HG02798 (cell line): ENCODE results near the gene GALNT9.
"Not testable (repeated sequence)": the region's sequence is repeated elsewhere in the genome, so short reads cannot be mapped to it uniquely, and the experiment has no call there.

Source experiments
- ATAC-seq: cut with Tn5 transposase; IDR thresholded peaks from one replicate; pipeline ENCODE4 v1.9.1; 2021; ENCODE audit warnings: mild to moderate bottlenecking; ENCODE audit not compliant: unreplicated experiment, poor library complexity

GALNT9 gene

DNA sequence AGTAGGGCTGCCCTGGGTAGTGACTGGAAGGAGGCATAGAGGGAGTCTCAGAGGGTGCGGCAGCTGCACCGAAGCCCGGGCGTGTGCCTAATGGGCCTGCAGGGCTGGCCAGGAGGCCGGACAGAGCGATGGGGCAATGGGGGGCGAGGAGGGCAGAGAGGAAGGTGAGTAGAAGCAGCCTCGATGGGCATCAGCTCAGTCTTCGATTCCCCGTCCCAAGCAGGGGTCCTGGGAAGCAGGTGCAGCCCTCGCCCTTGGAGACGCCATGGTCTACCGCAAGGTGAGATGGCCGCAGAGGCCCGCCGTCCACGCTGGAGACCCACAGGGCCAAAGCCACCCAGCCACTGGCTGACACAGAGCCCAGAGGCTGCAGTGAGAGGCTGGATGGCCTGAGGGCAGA lies 70.8 kb downstream of the GALNT9 start:
- ATAC-seq = no peak

DNA sequence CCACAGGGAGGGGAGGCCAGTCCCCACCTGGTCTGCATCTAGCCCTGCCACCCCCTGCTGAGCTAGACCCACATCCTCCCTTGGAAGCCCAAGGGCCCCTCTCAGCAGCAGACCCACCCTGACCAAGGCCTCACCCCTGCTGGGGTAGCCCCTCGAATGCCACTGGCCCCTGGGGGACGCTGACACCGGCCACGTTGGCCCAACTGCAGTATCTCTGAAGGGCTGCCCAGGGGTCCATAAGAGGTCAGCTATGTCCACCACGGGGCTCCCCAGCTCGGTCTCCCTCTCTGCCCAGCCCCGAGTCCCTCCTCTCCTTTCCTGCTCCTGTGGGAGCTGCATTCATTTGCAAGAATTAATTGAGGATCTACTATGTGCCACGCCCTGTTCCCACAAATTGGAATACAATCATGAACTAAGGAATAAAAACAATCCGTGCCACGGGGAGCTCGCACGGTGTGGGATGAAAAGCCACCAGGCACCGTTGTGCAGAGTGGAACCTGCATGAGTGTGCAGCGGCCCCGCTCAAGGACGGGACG lies 71.4 kb downstream of the GALNT9 start:
- no peak for ATAC-seq

DNA sequence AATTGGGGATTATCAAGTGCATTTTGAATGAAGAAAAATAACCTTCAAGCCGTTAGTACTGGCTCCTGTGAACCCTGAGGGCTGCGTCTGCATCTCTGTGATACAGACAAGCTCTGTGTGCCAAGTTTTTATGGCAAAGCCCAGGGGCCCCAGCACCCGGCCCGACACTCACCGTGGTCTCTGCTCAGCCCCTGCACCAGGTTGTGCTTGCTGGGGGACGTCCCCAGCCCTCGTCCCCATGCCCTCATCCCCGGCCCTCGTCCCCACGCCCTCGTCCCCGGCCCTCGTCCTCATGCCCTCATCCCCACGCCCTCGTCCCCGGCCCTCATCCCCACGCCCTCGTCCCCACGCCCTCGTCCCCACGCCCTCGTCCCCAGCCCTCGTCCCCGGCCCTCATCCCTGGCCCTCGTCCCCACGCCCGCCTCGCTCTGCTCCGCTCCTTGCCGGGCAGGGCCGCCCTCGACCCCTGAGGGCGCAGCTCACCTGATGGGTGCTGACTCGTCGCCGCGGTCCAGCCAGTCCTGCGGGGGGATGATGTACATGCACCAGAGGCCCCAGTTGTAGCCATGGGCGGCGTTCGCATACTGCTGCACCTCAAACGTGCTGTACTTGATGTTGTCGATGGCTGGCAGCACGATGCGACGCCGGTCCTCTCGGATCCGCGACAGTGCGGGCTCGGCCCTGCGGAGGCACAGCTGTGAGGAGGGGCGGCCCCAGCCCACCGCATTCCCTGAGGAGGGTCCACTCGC lies 72.0 kb downstream of the GALNT9 start:
- ATAC-seq = no peak

DNA sequence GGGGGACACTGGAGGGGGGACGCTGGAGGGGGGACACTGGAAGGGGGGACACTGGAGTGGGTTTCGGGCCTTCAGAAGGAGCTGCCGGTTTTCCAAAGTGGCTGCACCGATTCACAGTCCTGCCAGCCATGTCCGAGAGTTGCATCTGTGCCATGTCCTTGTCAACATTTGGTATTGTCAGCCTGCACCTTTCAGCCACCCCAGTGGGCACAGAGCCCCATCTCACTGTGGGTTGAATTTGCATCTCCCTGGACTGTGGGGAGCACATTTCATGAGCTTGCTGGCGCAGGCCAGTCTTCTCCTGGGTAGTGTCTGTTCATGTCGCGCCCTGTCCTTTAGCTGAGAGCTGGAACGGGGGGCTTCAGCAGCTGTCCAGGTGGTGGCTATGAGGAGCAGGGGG lies 72.7 kb downstream of the GALNT9 start:
- no peak for ATAC-seq

DNA sequence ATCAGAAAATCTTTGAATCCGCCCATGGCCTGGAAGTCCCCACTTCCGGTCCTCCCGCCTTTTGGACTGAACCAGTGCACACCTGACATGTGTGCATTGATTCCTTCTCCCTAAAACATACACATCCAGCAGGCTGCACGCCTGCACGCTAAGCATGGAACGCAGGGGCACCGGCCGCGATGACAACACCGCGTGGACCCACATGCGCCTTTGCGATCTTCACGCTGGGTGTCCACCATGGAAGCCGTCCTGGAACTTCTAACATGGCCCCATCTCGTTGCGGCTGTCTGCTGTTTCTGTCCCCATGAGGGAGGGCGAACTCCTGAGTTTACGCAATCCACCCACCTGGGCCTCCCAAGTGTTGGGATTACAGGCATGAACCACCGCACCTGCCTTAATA lies 73.7 kb downstream of the GALNT9 start:
- no peak for ATAC-seq

DNA sequence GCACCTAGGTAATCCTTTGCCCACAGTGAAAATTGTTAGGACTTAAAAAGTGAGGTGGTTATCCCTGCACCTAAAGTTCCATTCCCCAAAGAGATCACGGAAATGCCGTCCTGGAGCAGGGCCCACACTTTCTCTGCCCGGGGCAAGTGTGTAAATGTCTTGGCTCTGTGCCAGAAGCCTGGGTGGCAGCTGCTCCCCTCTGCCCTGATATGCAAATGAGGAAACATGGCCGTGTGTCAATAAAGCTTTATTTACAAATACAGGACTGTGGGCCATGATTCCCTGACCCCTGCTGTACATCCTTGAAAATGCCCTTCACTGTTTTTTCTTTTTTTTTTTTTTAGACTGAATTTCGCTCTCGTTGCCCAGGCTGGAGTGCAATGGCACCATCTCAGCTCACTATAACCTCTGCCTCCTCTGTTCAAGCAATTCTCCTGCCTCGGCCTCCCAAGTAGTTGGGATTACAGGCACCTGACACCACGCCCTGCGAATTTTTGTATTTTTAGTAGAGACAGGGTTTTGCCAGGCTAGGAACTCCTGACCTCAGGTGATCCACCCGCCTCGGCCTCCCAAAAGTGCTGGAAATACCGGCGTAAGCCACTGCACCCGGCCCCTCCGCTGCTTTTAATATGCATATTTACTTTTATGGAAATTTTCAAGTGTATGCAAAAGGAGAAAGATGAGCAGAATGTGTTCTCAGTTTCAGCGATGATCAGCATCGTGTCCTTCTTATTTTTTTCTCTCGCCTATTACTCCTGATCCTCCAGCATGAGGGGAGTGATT lies 75.5 kb downstream of the GALNT9 start:
- ATAC-seq = no peak

DNA sequence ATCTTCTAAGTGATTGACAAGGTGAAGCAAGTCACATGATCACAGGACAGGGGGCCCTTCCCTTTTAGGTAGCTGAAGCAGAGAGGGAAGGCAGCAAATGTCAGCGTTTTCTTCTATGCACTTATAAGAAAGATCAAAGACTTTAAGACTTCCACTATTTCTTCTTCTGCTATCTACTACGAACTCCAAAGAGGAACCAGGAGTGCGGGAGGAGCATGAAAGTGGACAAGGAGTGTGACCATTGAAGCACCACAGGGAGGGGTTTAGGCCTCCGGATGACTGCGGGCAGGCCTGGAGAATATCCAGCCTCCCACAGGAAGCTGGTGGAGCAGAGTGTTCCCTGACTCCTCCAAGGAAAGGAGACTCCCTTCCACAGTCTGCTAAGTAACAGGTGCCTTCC lies 76.4 kb downstream of the GALNT9 start:
- ATAC-seq = not testable (repeated sequence)

DNA sequence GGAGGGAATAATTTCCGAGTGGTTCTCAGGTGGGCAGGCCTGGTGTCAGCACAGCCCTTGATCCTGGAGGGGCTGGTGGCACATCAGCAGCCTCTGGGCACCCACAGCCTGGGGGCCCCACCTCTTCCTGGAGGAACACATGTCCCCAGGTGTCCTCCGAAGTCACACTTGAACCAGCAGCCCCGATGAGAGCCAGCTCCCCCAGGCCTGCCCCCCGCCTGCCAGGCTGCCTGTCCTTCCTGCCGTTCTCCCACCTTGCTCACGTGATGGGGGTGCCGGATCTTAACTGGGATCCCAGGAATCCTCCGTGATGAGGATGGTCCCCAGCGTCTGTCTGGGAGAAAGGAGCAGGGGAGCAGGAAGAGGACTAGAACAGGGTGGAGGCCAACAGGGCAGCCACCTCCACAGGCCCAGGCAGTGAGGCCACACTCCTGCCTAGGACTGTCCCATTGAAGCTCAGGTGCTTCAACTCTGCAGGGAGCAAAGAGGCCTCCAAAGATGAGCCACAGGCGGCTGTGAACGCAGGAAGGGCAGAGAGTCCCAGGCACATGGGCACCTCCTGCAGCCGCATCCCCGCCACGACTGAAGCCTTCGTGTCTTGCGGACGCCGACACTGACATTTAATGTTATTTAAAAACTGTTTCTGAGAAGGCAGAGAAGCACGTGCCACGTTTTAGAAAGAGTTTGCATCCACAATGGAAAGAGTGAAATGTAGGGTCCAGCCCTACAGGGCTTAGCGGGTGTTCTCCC lies 77.5 kb downstream of the GALNT9 start:
- ATAC-seq = no peak

DNA sequence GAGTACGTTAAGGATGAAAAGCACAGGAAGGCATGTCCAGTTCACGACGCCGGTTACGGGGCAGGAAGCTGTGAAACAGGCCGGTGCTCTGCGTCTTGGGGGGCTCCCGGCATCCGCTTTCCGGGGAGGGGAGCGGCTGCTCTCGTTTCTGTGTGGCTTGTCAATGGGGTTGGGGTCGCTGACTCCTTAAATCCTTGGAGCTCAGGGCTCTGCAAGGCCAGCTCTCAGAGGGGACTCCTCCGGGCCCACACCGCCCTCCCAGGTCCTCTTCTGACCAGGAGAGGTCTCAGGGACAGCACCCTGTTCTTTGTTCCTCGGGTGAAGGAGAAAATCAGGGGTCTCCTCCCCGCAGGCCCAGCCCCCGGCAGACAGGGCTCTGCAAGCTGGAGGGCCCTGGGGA lies 78.1 kb downstream of the GALNT9 start:
- no peak for ATAC-seq

DNA sequence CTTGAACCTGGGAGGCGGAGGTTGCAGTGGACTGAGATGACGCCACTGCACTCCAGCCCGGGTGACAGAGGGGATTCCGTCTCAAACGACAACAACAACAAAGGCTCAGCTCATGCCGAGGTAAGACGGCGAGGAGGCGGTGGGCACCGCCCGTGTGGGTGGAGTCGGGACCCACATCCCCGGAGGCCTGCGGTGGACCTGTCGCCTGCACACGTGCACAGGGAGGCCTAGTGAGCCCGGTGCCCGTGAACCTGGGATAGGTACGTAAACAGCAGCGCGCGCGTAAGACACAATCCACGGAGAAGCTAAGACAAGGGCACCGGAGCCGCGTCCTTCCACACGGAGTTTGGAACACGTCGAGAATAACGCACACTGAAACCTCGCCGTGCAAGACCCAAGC lies 78.7 kb downstream of the GALNT9 start:
- no peak for ATAC-seq

DNA sequence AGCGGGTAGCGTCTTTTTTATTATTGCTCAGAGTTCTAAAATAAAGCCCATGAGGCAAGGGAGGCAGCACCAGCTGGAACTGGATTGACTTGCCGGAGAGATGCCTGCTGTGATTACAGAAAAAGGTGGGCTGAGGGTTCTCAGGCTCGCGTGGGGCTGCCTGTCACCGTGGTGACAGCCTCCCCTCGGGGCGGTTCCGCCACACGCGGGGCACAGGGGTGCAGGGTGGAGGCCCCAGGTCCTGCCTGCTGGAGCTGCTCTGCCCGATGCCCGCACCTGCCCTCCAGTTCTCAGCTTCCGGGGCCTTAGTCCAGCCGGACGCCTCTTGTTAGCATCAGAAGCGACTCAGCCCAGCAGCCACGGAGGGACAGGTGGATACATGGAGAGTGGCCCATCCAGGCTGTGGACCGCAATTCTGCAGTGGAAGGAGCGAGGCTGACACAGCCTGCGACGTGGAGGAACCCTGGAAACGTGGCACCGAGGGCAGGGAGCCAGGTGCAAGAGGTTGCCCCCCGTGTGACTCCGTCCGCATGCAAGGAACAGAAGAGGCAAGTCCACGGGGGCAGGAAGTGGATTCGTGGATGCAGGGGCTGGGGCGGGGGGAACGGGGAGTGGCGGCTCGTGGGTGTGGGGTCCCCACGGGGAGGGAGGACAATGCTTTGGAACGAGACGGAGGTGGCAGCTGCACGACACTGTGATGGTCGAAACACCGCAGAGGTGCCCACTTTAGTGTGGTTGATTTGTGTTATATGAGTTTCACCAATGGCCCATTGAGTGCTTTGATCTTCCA lies 79.5 kb downstream of the GALNT9 start:
- no peak for ATAC-seq

DNA sequence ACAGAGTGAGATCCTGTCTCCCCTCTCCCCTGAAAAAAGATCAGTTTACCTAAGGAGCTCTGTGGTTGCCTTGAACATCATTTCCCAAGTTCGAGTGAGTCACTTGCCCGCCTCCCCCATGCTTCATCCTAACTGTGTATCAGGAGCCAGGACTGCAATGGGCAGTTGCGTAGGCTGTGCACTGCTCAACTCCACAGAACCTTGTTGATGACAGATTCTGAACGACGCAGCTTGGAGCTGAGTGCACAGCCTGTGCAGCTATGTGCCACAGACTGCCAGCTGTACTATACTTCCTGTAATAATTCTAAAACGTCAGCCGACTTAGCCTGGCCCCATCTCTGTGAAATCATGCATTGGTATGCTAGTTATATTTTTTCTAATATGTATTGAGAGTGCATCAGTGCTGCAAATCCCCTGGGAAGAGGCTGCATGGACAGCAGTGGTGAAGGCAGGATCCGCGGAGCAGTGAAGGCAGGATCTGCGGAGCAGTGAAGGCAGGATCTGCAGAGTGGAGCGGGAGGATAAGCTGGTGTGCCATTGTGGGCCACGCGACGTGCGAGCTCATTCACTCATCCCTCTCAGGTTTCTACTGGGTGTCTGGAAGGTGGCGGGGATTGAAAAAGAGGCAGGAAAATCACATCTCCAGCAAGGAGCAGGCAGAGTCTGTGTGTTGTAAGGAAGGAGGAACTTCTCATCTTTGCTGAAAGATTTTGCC lies 80.8 kb downstream of the GALNT9 start:
- no peak for ATAC-seq

DNA sequence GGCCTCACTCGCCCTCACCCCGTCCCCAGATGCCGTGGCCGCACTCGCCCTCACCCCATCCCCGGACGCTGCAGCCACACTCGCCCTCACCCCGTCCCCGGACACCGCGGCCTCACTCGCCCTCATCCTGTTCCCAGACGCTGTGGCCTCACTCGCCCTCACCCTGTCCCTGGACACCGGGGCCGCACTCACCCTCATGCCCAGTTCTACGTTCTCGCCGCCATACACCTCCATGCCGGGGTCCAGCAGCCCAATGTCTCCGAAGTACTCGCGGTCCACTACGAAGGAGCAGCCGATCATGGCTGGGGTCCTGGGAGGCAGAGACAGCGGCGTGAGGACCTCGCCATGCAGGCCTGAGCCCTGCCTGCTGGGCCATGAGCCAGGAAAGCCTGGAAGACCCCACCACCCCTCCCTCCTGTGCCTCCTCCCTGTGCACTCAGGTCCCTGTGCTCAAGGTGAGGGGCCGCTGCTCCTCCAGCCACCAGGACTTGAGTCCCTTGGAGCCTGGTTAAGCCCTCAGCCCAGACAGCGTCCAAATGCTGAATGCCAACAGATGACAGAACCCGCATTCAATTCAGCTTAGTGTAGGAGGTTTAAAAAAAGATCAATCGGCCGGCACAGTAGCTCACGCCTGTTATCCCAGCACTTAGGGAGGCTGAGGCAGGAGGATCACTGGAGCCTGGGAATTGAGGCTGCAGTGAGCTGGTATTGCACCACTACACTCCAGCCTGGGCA lies 81.5 kb downstream of the GALNT9 start:
- no peak for ATAC-seq

DNA sequence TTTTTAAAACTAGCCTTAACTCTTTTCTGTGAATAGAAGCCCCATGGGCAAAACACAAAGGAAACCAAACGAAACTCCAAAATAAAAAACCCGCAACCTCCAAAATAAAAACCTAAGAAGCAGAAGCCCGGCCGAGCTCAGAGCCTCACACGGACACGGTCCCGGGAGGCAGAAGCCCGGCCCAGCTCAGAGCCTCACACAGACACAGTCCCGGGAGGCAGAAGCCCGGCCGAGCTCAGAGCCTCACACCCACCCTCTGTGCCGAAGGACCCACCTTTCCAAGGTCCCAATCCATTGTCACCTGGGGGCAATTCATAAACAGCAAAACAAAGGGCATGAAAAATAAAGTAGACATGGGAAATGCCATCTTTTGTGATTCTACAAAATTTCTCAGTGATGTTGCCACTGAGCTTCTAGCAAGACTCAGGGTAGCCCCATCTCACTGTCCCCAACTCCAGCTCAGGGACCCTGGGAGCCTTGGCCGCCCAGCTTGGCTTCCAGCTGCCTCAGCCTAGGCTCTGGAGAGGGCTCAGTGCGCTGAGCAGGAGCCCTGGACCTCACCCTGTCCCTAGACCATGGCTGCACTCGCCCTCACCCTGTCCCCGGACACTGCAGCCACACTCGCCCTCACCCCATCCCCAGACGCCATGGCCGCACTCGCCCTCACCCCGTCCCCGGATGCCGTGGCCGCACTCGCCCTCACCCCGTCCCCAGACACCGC lies 82.2 kb downstream of the GALNT9 start:
- no peak for ATAC-seq

DNA sequence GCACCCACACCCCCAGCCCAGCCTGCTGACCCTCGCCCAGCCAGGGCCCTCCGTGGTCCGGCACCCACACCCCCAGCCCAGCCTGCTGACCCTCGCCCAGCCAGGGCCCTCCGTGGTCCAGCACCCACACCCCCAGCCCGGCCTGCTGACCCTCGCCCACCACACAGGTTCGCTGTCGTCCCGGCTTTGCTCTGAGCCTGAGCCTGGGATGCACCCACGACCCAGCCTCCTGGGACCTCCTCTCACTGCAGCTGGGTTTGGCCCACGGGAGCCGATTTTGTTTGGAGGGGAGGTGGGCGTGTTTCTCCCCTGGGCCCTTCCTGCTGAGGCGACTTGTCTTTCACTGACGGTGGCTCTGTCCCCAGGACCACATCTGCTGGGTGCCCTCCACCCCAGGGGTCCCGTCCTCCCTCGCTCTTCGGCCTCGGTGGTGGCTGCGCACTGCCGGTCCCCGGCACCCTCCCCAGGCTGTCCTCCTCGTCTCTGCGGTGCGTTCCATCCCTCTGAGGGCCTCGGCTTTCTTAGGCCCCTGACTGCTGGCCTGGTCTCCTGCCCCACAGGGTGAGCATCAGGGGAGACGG lies 83.8 kb downstream of the GALNT9 start:
- no peak for ATAC-seq

DNA sequence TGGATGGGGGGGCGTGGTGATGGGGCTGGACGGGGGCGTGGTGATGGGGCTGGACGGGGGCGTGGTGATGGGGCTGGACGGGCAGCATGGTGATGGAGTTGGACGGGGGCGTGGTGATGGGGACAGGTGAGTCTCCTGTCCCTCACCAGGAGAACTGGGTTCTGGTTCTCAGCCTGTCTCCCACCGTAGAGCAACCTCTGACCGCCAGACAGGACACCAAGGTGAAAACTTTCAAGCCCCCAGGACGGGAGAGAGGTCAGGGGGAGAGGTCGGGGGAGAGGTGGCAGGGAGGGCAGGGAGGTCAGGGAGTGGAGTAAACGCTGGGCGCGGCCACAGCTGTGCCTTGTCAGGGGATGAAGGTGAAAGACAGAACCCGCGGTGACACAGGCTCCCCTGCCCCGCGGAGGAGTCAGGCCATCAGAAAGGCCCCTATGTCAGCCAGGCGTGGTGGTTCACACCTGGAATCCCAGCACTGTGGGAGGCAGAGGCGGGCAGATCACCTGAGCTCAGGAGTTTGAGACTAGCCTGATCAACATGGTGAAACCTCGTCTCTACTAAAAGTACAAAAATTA lies 84.6 kb downstream of the GALNT9 start:
- ATAC-seq = no peak

DNA sequence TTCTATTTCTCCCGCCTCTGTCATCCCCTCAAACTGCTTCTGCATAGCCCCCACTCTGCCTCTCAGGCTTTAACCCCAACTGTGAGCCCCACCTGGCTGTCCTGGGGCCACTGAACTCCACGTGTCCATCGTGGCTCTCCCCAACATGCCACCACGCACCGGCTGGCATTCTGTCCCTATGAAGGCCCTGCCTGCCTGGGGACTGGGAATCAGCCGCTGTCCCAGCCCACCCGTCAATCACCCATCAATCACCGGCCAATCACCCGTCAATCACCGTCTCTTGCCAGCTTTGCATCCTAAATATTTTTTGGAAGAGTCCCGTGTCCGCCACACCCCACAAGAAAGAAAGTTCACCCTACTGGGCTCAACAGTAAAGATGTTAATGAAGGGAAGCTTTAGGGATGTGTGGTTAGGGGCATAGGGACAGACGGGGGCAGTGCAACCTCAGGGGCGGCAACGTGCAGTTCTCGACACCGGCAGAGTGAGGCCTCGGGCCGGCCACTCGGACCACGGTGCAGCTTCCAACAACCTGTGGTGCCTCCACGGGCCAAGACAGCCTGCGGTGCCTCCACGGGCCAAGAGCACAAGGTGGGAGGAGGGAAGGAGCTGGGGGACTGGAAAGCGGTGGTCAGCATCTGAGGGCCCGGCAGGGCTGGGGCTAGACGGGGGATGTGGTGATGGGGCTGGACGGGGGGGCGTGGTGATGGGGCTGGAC lies 85.6 kb downstream of the GALNT9 start:
- ATAC-seq = no peak
